SK-N-SH (cell line): ENCODE measurements around the gene PCSK5. TPM values are rescaled to one million over a fixed set of nuclear protein-coding genes. Genes with fewer than 3 reads are reported as not detected.

Source experiments
- CTCF ChIA-PET: fragments of 300-600, 350-600 bp; formaldehyde crosslinking; extraction: SDS; loops from one replicate; lab custom pipeline; 2021; lab: Yijun Ruan, JAX
- POLR2A ChIA-PET: fragments of 350-600 bp; sonication (Branson Sonifier 250); formaldehyde crosslinking; extraction: SDS; loops from one replicate; lab custom pipeline; 2020; ENCODE audit warnings: antibody characterized with exemption, inconsistent platforms; lab: Yijun Ruan, JAX
- DNase-seq: peaks from one replicate; pipeline ENCODE4 v3.0.0; 2012
- H2AFZ ChIP-seq: fragments of 200-600 bp; sonication (generic); 2 replicates; pipeline ENCODE4 v1.8.1; 2016; ENCODE audit warnings: antibody characterized with exemption, mild to moderate bottlenecking, low read depth
- H3F3A ChIP-seq: fragments of 200-600 bp; sonication (generic); replicated peaks from 2 replicates; pipeline ENCODE3; 2016; ENCODE audit warnings: antibody characterized with exemption, mild to moderate bottlenecking; ENCODE audit not compliant: insufficient read depth
- H3K27ac ChIP-seq, 2 experiments: fragments of 200-500 bp in 1 of 2; fragments of 200-600 bp in 1 of 2; sonication (Bioruptor generic) in 1 of 2; sonication (generic), shearing (Covaris generic) in 1 of 2; 2 replicates each; pipeline versions ENCODE4 v1.5.1 to v1.6.1; 2014 to 2016; ENCODE audit warnings: low read depth in 2 of 2, inconsistent platforms in 1 of 2, low read length in 1 of 2, mild to moderate bottlenecking in 1 of 2, mixed read lengths in 1 of 2
- H3K27me3 ChIP-seq: fragments of 200-600 bp; sonication (generic), shearing (Covaris generic); 2 replicates; pipeline ENCODE4 v1.6.1; 2016; ENCODE audit warnings: mixed run types; ENCODE audit not compliant: insufficient read depth
- H3K36me3 ChIP-seq, 2 experiments: fragments of 200-500 bp in 1 of 2; fragments of 200-600 bp in 1 of 2; sonication (Bioruptor generic) in 1 of 2; sonication (generic) in 1 of 2; replicated peaks in 1 of 2; 2 replicates each; pipeline versions ENCODE3 to v1.5.1; 2014 to 2016; ENCODE audit warnings: low read length in 1 of 2, mild to moderate bottlenecking in 1 of 2; ENCODE audit not compliant: insufficient read depth in 2 of 2, control insufficient read depth in 1 of 2
- H3K4me1 ChIP-seq, 2 experiments: fragments of 200-500 bp in 1 of 2; fragments of 200-600 bp in 1 of 2; sonication (Bioruptor generic) in 1 of 2; sonication (generic), shearing (Covaris generic) in 1 of 2; 2 replicates each; pipeline versions ENCODE4 v1.5.1 to v1.6.1; 2014 to 2016; ENCODE audit warnings: low read depth in 1 of 2, low read length in 1 of 2, mixed run types in 1 of 2; ENCODE audit not compliant: insufficient read depth in 2 of 2, control insufficient read depth in 1 of 2
- H3K4me2 ChIP-seq: fragments of 200-600 bp; sonication (generic), shearing (Covaris generic); 2 replicates; pipeline ENCODE4 v1.6.1; 2017; ENCODE audit warnings: mixed run types
- H3K4me3 ChIP-seq, 2 experiments: fragments of 200-500 bp in 1 of 2; fragments of 200-600 bp in 1 of 2; sonication (Bioruptor generic) in 1 of 2; sonication (generic), shearing (Covaris generic) in 1 of 2; 2 replicates each; pipeline versions ENCODE4 v1.5.1 to v1.8.1; 2014 to 2016; ENCODE audit warnings: low read depth in 2 of 2, inconsistent platforms in 1 of 2, low read length in 1 of 2, mild to moderate bottlenecking in 1 of 2, mixed read lengths in 1 of 2, moderate library complexity in 1 of 2
- H3K79me2 ChIP-seq: fragments of 200-600 bp; sonication (generic); 2 replicates; pipeline ENCODE4 v1.8.1; 2017; ENCODE audit warnings: mild to moderate bottlenecking; ENCODE audit not compliant: insufficient read depth
- H3K9ac ChIP-seq: fragments of 200-600 bp; sonication (generic); 2 replicates; pipeline ENCODE4 v1.6.1; 2017; ENCODE audit warnings: mixed run types
- H3K9me2 ChIP-seq: fragments of 200-600 bp; sonication (generic); 2 replicates; pipeline ENCODE4 v1.6.1; 2017; ENCODE audit warnings: mixed run types
- H3K9me3 ChIP-seq: fragments of 200-600 bp; sonication (generic); 2 replicates; pipeline ENCODE4 v1.6.1; 2017; ENCODE audit warnings: mixed run types, mild to moderate bottlenecking, moderate library complexity
- H4K20me1 ChIP-seq: fragments of 200-600 bp; sonication (generic); 2 replicates; pipeline ENCODE4 v1.6.1; 2017; ENCODE audit warnings: mild to moderate bottlenecking, mixed run types; ENCODE audit not compliant: insufficient read depth
- EP300 ChIP-seq, 2 experiments: IDR thresholded peaks; 2 replicates each; pipeline versions ENCODE4 v1.4.0 to v1.6.1; 2012; ENCODE audit warnings: borderline replicate concordance in 1 of 2, low read depth in 1 of 2, low read length in 1 of 2
- FOSL2 ChIP-seq: IDR thresholded peaks from 2 replicates; pipeline ENCODE4 v1.4.0; 2012; ENCODE audit warnings: low read depth, mild to moderate bottlenecking, moderate library complexity, borderline replicate concordance
- FOXM1 ChIP-seq: IDR thresholded peaks from 2 replicates; pipeline ENCODE4 v1.4.0; 2012; ENCODE audit warnings: low read depth, mild to moderate bottlenecking
- GABPA ChIP-seq: IDR thresholded peaks from 2 replicates; pipeline ENCODE4 v1.4.0; 2012; ENCODE audit warnings: low read depth, mild to moderate bottlenecking
- GATA2 ChIP-seq: sonication (generic); formaldehyde crosslinking; IDR thresholded peaks from 2 replicates; pipeline ENCODE4 v1.5.0; 2020; ENCODE audit warnings: mild to moderate bottlenecking, missing genetic modification reagents
- JUND ChIP-seq: IDR thresholded peaks from 2 replicates; pipeline ENCODE4 v1.4.0; 2012
- MEF2A ChIP-seq: IDR thresholded peaks from 2 replicates; pipeline ENCODE4 v1.4.0; 2012; ENCODE audit warnings: low read depth, borderline replicate concordance
- MXI1 ChIP-seq: IDR thresholded peaks from 2 replicates; pipeline ENCODE4 v1.6.1; 2012; ENCODE audit warnings: mild to moderate bottlenecking, low read depth, low read length, improper control_type of control experiment
- NRF1 ChIP-seq: IDR thresholded peaks from 2 replicates; pipeline ENCODE4 v1.6.1; 2012; ENCODE audit warnings: low read depth, mild to moderate bottlenecking, low read length
- SIN3A ChIP-seq: IDR thresholded peaks from 2 replicates; pipeline ENCODE4 v1.6.1; 2012; ENCODE audit warnings: low read depth, mild to moderate bottlenecking, low read length, moderate library complexity, borderline replicate concordance
- USF1 ChIP-seq: IDR thresholded peaks from 2 replicates; pipeline ENCODE4 v1.4.0; 2012; ENCODE audit warnings: low read depth, borderline replicate concordance
- YY1 ChIP-seq: IDR thresholded peaks from 2 replicates; pipeline ENCODE4 v1.4.0; 2012; ENCODE audit warnings: low read depth, mild to moderate bottlenecking
- WGBS: methylation state at CpG from one replicate; pipeline ENCODE4 v1.1.6; 2017; ENCODE audit warnings: low lambda C conversion rate; 5-methylcytosine and 5-hydroxymethylcytosine counted together
- polyA plus RNA-seq, 3 experiments: library from polyadenylated mRNA; depleted of rRNA; stranded (reverse); fragments of >200 nt; gene quantifications; 2 replicates each; pipeline ENCODE4 v1.2.3, GENCODE V29; 2012
- TF ChIP-seq, protein P1 (sequence below): IDR thresholded peaks from 2 replicates; pipeline ENCODE4 v1.4.0; 2012; ENCODE audit warnings: low read depth
- TF ChIP-seq, protein P2 (sequence below): IDR thresholded peaks from 2 replicates; pipeline ENCODE4 v1.6.1; 2012; ENCODE audit warnings: mild to moderate bottlenecking, low read depth, low read length, moderate library complexity
- TF ChIP-seq, protein P3 (sequence below): IDR thresholded peaks from 2 replicates; pipeline ENCODE4; 2012

PCSK5 gene
- polyA plus RNA-seq, 1 of the 3 experiments (the other 2 are of a cell fraction), result 0.08 TPM

DNA sequence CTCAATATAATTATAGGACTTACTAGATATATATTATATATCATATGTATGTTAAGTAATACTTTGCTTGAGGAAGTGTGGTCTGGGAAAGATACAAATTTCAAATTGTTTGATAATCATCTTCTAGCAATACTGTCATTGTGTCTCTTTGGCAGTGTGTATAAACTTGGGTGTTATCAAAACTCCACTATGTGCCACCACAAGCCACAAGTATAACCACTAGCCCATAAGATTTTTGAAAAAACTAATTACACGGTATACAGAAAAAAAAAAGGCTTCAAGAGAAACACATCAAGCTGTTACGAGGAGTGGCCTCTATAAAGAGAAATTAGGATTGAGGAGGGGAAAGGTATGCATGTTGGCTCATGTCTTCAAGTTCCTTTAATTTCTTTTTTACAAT, 44.7 kb upstream of the PCSK5 start:
- Histone ChIP-seq H3K4me1 (no peaks in the 10 kb centered on the region), H3K27me3 (no peaks in the 10 kb centered on the region), H3K9ac (no peak overlapping the region), H3K4me3 (no peak overlapping the region), H3K9me3 (no peaks in the 10 kb centered on the region), H3F3A (no peaks in the 10 kb centered on the region), H3K36me3 (no peaks in the 10 kb centered on the region), H3K4me2 (no peak overlapping the region), H2AFZ (no peak overlapping the region), H3K27ac (no peak overlapping the region), H4K20me1 (no peaks in the 10 kb centered on the region), H3K79me2 (no peaks in the 10 kb centered on the region), H3K9me2 (no peaks in the 10 kb centered on the region)
- 16% methylated on average over 2 of the region's 2 CpGs for WGBS
- no peak for DNase-seq
- TF ChIP-seq, protein P1, sequence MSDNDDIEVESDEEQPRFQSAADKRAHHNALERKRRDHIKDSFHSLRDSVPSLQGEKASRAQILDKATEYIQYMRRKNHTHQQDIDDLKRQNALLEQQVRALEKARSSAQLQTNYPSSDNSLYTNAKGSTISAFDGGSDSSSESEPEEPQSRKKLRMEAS, result no peak
- TF ChIP-seq GABPA, result no peak
- TF ChIP-seq MXI1, result no peak
- TF ChIP-seq USF1, result no peak
- no peak for TF ChIP-seq GATA2 (CRISPR knock-in tag)
- TF ChIP-seq YY1, result no peak
- TF ChIP-seq, protein P2, sequence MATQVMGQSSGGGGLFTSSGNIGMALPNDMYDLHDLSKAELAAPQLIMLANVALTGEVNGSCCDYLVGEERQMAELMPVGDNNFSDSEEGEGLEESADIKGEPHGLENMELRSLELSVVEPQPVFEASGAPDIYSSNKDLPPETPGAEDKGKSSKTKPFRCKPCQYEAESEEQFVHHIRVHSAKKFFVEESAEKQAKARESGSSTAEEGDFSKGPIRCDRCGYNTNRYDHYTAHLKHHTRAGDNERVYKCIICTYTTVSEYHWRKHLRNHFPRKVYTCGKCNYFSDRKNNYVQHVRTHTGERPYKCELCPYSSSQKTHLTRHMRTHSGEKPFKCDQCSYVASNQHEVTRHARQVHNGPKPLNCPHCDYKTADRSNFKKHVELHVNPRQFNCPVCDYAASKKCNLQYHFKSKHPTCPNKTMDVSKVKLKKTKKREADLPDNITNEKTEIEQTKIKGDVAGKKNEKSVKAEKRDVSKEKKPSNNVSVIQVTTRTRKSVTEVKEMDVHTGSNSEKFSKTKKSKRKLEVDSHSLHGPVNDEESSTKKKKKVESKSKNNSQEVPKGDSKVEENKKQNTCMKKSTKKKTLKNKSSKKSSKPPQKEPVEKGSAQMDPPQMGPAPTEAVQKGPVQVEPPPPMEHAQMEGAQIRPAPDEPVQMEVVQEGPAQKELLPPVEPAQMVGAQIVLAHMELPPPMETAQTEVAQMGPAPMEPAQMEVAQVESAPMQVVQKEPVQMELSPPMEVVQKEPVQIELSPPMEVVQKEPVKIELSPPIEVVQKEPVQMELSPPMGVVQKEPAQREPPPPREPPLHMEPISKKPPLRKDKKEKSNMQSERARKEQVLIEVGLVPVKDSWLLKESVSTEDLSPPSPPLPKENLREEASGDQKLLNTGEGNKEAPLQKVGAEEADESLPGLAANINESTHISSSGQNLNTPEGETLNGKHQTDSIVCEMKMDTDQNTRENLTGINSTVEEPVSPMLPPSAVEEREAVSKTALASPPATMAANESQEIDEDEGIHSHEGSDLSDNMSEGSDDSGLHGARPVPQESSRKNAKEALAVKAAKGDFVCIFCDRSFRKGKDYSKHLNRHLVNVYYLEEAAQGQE, result no peak
- no peak for TF ChIP-seq SIN3A
- no peak for TF ChIP-seq NRF1
- no peak for TF ChIP-seq MEF2A
- TF ChIP-seq EP300 (IDR thresholded peaks at IDR 0.05; ENCODE audit: borderline replicate concordance in 1 of 2, low read depth in 1 of 2, low read length in 1 of 2), result no peak
- TF ChIP-seq FOSL2, result no peak
- no peak for TF ChIP-seq JUND
- TF ChIP-seq, protein P3, sequence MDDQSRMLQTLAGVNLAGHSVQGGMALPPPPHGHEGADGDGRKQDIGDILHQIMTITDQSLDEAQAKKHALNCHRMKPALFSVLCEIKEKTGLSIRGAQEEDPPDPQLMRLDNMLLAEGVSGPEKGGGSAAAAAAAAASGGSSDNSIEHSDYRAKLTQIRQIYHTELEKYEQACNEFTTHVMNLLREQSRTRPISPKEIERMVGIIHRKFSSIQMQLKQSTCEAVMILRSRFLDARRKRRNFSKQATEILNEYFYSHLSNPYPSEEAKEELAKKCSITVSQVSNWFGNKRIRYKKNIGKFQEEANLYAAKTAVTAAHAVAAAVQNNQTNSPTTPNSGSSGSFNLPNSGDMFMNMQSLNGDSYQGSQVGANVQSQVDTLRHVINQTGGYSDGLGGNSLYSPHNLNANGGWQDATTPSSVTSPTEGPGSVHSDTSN, result no peak
- no peak for TF ChIP-seq FOXM1
- POLR2A ChIA-PET, result no interaction called here
- CTCF ChIA-PET, result no interaction called here
